HEK293 (cell line): ENCODE data around the gene NPC2.
A peak's percentile ranks its signal among the peaks of the same experiment; 100 is the strongest.

Experiments used
- ATF2 ChIP-seq: fragments of 450-650 bp; formaldehyde crosslinking; IDR thresholded peaks from 2 replicates; pipeline ENCODE4 v1.5.1; 2016; ENCODE audit warnings: missing biosample characterization, missing genetic modification characterization, low read depth
- BCL11B ChIP-seq: fragments of 450-650 bp; formaldehyde crosslinking; IDR thresholded peaks from 2 replicates; pipeline ENCODE4 v1.5.1; 2016; ENCODE audit warnings: low read depth, missing biosample characterization, missing genetic modification characterization
- EGR2 ChIP-seq: fragments of 450-650 bp; formaldehyde crosslinking; IDR thresholded peaks from 2 replicates; pipeline ENCODE4 v1.5.1; 2016; ENCODE audit warnings: low read depth, missing biosample characterization, missing genetic modification characterization
- KLF17 ChIP-seq: fragments of 450-650 bp; formaldehyde crosslinking; IDR thresholded peaks from 2 replicates; pipeline ENCODE4 v1.5.1; 2016; ENCODE audit warnings: missing biosample characterization, missing genetic modification characterization
- KLF9 ChIP-seq: fragments of 450-650 bp; formaldehyde crosslinking; IDR thresholded peaks from 2 replicates; pipeline ENCODE4 v1.5.1; 2016; ENCODE audit warnings: missing biosample characterization, missing genetic modification characterization, low read depth
- MEIS1 ChIP-seq: sonication (generic); formaldehyde crosslinking; IDR thresholded peaks from 2 replicates; pipeline ENCODE4 v1.8.1; 2022; ENCODE audit warnings: missing genetic modification reagents, mild to moderate bottlenecking, borderline replicate concordance
- MZF1 ChIP-seq: fragments of 450-650 bp; formaldehyde crosslinking; IDR thresholded peaks from 2 replicates; pipeline ENCODE4 v1.5.1; 2017; ENCODE audit warnings: missing biosample characterization, missing genetic modification characterization, borderline replicate concordance
- SCRT2 ChIP-seq: fragments of 450-650 bp; formaldehyde crosslinking; IDR thresholded peaks from 2 replicates; pipeline ENCODE4 v1.5.1; 2016; ENCODE audit warnings: missing biosample characterization, missing genetic modification characterization
- SP2 ChIP-seq: fragments of 450-650 bp; formaldehyde crosslinking; IDR thresholded peaks from 2 replicates; pipeline ENCODE4 v1.5.1; 2016; ENCODE audit warnings: missing biosample characterization, missing genetic modification characterization
- SP7 ChIP-seq: fragments of 450-650 bp; formaldehyde crosslinking; IDR thresholded peaks from 2 replicates; pipeline ENCODE4 v1.5.1; 2016; ENCODE audit warnings: missing biosample characterization, missing genetic modification characterization
- WT1 ChIP-seq: fragments of 450-650 bp; formaldehyde crosslinking; IDR thresholded peaks from 2 replicates; pipeline ENCODE4 v1.5.1; 2016; ENCODE audit warnings: missing biosample characterization, missing genetic modification characterization
- ZBTB48 ChIP-seq: fragments of 450-650 bp; formaldehyde crosslinking; IDR thresholded peaks from 2 replicates; pipeline ENCODE4 v1.5.1; 2016; ENCODE audit warnings: missing biosample characterization, missing genetic modification characterization
- ZNF146 ChIP-seq: fragments of 450-650 bp; formaldehyde crosslinking; IDR thresholded peaks from 2 replicates; pipeline ENCODE4 v1.5.1; 2016; ENCODE audit warnings: missing biosample characterization, missing genetic modification characterization
- ZNF175 ChIP-seq: fragments of 450-650 bp; formaldehyde crosslinking; IDR thresholded peaks from 2 replicates; pipeline ENCODE4 v1.5.1; 2016; ENCODE audit warnings: missing biosample characterization, missing genetic modification characterization
- ZNF18 ChIP-seq: fragments of 450-650 bp; formaldehyde crosslinking; IDR thresholded peaks from 2 replicates; pipeline ENCODE4 v1.5.1; 2016; ENCODE audit warnings: missing biosample characterization, missing genetic modification characterization
- ZNF184 ChIP-seq: fragments of 450-650 bp; IDR thresholded peaks from 2 replicates; pipeline ENCODE4 v1.5.1; 2018; ENCODE audit warnings: missing biosample characterization, mild to moderate bottlenecking, missing genetic modification characterization
- ZNF292 ChIP-seq: fragments of 450-650 bp; formaldehyde crosslinking; IDR thresholded peaks from 2 replicates; pipeline ENCODE4 v1.5.1; 2016; ENCODE audit warnings: low read depth, missing biosample characterization, missing genetic modification characterization, borderline replicate concordance
- ZNF366 ChIP-seq: fragments of 450-650 bp; formaldehyde crosslinking; conservative IDR thresholded peaks from 2 replicates; pipeline ENCODE4 v1.5.1; 2016; ENCODE audit warnings: missing biosample characterization, missing genetic modification characterization
- ZNF37A ChIP-seq: fragments of 450-650 bp; IDR thresholded peaks from 2 replicates; pipeline ENCODE4 v1.5.1; 2018; ENCODE audit warnings: missing biosample characterization, missing genetic modification characterization
- ZNF426 ChIP-seq: fragments of 450-650 bp; formaldehyde crosslinking; IDR thresholded peaks from 2 replicates; pipeline ENCODE4 v1.5.1; 2017; ENCODE audit warnings: missing biosample characterization, missing genetic modification characterization, mild to moderate bottlenecking, inconsistent platforms, moderate library complexity
- ZNF501 ChIP-seq: fragments of 450-650 bp; formaldehyde crosslinking; IDR thresholded peaks from 2 replicates; pipeline ENCODE4 v1.5.1; 2016; ENCODE audit warnings: missing biosample characterization, missing genetic modification characterization
- ZNF514 ChIP-seq: fragments of 450-650 bp; formaldehyde crosslinking; IDR thresholded peaks from 2 replicates; pipeline ENCODE4 v1.5.1; 2016; ENCODE audit warnings: missing biosample characterization, missing genetic modification characterization
- ZNF600 ChIP-seq: fragments of 450-650 bp; formaldehyde crosslinking; IDR thresholded peaks from 2 replicates; pipeline ENCODE4 v1.5.1; 2016; ENCODE audit warnings: missing biosample characterization, missing genetic modification characterization
- ZNF654 ChIP-seq: fragments of 450-650 bp; formaldehyde crosslinking; IDR thresholded peaks from 2 replicates; pipeline ENCODE4 v1.5.1; 2016; ENCODE audit warnings: low read depth, missing biosample characterization, missing genetic modification characterization
- ZNF776 ChIP-seq: fragments of 450-650 bp; formaldehyde crosslinking; IDR thresholded peaks from 2 replicates; pipeline ENCODE4 v1.5.0; 2017; ENCODE audit warnings: missing biosample characterization, missing genetic modification characterization, borderline replicate concordance
- ZNF785 ChIP-seq: fragments of 450-650 bp; formaldehyde crosslinking; IDR thresholded peaks from 2 replicates; pipeline ENCODE4 v1.5.1; 2016; ENCODE audit warnings: missing biosample characterization, missing genetic modification characterization
- ZNF837 ChIP-seq: fragments of 450-650 bp; formaldehyde crosslinking; IDR thresholded peaks from 2 replicates; pipeline ENCODE4 v1.5.1; 2016; ENCODE audit warnings: missing biosample characterization, missing genetic modification characterization
- TF ChIP-seq, protein P1 (sequence below): fragments of 450-650 bp; formaldehyde crosslinking; IDR thresholded peaks from 2 replicates; pipeline ENCODE4 v1.5.1; 2016; ENCODE audit warnings: missing biosample characterization, missing genetic modification characterization
- TF ChIP-seq, protein P2 (sequence below): fragments of 450-650 bp; formaldehyde crosslinking; IDR thresholded peaks from 2 replicates; pipeline ENCODE4 v1.5.1; 2017; ENCODE audit warnings: missing biosample characterization, missing genetic modification characterization
- TF ChIP-seq, protein P3 (sequence below): sonication (generic); formaldehyde crosslinking; IDR thresholded peaks from 2 replicates; pipeline ENCODE4 v1.8.1; 2022; ENCODE audit warnings: mild to moderate bottlenecking, moderate library complexity, missing genetic modification reagents

The NPC2 gene

GRCh38 chr14:74493343-74494261 is 497 bp upstream of the NPC2 start, which contains the start of gene ISCA2 (continued):
- TF ChIP-seq, protein P1, sequence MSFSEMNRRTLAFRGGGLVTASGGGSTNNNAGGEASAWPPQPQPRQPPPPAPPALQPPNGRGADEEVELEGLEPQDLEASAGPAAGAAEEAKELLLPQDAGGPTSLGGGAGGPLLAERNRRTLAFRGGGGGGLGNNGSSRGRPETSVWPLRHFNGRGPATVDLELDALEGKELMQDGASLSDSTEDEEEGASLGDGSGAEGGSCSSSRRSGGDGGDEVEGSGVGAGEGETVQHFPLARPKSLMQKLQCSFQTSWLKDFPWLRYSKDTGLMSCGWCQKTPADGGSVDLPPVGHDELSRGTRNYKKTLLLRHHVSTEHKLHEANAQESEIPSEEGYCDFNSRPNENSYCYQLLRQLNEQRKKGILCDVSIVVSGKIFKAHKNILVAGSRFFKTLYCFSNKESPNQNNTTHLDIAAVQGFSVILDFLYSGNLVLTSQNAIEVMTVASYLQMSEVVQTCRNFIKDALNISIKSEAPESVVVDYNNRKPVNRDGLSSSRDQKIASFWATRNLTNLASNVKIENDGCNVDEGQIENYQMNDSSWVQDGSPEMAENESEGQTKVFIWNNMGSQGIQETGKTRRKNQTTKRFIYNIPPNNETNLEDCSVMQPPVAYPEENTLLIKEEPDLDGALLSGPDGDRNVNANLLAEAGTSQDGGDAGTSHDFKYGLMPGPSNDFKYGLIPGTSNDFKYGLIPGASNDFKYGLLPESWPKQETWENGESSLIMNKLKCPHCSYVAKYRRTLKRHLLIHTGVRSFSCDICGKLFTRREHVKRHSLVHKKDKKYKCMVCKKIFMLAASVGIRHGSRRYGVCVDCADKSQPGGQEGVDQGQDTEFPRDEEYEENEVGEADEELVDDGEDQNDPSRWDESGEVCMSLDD (tag by site-specific recombination) = peak; percentile 91
- no peak for TF ChIP-seq ZNF175
- no peak for TF ChIP-seq ZNF654
- TF ChIP-seq WT1 (tag by site-specific recombination) = no peak
- TF ChIP-seq ZBTB48 = peak; percentile 88
- TF ChIP-seq ZNF785 = no peak
- no peak for TF ChIP-seq ZNF366 (tag by site-specific recombination)
- TF ChIP-seq ZNF146 (tag by site-specific recombination) = no peak
- no peak for TF ChIP-seq ATF2 (tag by site-specific recombination)
- TF ChIP-seq SCRT2 = no peak
- 0 out of 2 replicates have a peak, but pooled peaks have one; percentile 28 for TF ChIP-seq KLF17 (tag by site-specific recombination)
- no peak for TF ChIP-seq ZNF837 (tag by site-specific recombination)
- TF ChIP-seq ZNF501 (tag by site-specific recombination) = 0 out of 2 replicates have a peak, but pooled peaks have one; percentile 21
- TF ChIP-seq MZF1 (tag by site-specific recombination) = no peak
- no peak for TF ChIP-seq ZNF37A (tag by site-specific recombination)
- peak; percentile 90 for TF ChIP-seq SP2 (tag by site-specific recombination)
- peak; percentile 53; the same call in 1 of the 2 replicates for TF ChIP-seq ZNF600 (tag by site-specific recombination)
- no peak for TF ChIP-seq ZNF776 (tag by site-specific recombination)
- TF ChIP-seq EGR2 (tag by site-specific recombination) = 0 out of 2 replicates have a peak, but pooled peaks have one; percentile 9
- TF ChIP-seq KLF9 (tag by site-specific recombination) = peak; percentile 17; the same call in 1 of the 2 replicates
- TF ChIP-seq ZNF292 = no peak
- TF ChIP-seq, protein P2, sequence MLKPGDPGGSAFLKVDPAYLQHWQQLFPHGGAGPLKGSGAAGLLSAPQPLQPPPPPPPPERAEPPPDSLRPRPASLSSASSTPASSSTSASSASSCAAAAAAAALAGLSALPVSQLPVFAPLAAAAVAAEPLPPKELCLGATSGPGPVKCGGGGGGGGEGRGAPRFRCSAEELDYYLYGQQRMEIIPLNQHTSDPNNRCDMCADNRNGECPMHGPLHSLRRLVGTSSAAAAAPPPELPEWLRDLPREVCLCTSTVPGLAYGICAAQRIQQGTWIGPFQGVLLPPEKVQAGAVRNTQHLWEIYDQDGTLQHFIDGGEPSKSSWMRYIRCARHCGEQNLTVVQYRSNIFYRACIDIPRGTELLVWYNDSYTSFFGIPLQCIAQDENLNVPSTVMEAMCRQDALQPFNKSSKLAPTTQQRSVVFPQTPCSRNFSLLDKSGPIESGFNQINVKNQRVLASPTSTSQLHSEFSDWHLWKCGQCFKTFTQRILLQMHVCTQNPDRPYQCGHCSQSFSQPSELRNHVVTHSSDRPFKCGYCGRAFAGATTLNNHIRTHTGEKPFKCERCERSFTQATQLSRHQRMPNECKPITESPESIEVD = no peak
- TF ChIP-seq ZNF514 = no peak
- no peak for TF ChIP-seq ZNF18 (tag by site-specific recombination)
- TF ChIP-seq, protein P3, sequence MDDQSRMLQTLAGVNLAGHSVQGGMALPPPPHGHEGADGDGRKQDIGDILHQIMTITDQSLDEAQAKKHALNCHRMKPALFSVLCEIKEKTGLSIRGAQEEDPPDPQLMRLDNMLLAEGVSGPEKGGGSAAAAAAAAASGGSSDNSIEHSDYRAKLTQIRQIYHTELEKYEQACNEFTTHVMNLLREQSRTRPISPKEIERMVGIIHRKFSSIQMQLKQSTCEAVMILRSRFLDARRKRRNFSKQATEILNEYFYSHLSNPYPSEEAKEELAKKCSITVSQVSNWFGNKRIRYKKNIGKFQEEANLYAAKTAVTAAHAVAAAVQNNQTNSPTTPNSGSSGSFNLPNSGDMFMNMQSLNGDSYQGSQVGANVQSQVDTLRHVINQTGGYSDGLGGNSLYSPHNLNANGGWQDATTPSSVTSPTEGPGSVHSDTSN (CRISPR knock-in tag) = no peak
- TF ChIP-seq BCL11B (tag by site-specific recombination) = no peak; the same call in 1 of the 2 replicates
- TF ChIP-seq ZNF426 = no peak
- TF ChIP-seq MEIS1 = no peak
- TF ChIP-seq ZNF184 (tag by site-specific recombination) = no peak
- 0 out of 2 replicates have a peak, but pooled peaks have one; percentile 19 for TF ChIP-seq SP7 (tag by site-specific recombination)
